Brain microvascular endothelial cell (primary cell): Measurements from ENCODE around the gene KHDRBS2.

Experiments
- DNase-seq: peaks from one replicate; pipeline ENCODE4 v3.0.0-alpha.2; 2020
- H3K27ac ChIP-seq: fragments of 250-450 bp; sonication (Bioruptor Pico); 2 replicates; pipeline ENCODE4 v1.5.1; 2020; ENCODE audit warnings: mild to moderate bottlenecking, moderate library complexity
- H3K27me3 ChIP-seq: fragments of 250-450 bp; sonication (Bioruptor Pico); replicated peaks from 2 replicates; pipeline ENCODE4 v1.5.1; 2020; ENCODE audit warnings: mild to moderate bottlenecking
- H3K36me3 ChIP-seq: fragments of 250-450 bp; sonication (Bioruptor Pico); replicated peaks from 2 replicates; pipeline ENCODE4 v1.5.1; 2020; ENCODE audit warnings: mild to moderate bottlenecking
- H3K4me3 ChIP-seq: 2 replicates; pipeline ENCODE4 v1.5.1; 2011; ENCODE audit warnings: low read depth, mild to moderate bottlenecking, control low read depth, low read length, moderate library complexity
- in situ Hi-C: cut with HindIII; loops from 2 replicates; pipeline ENCODE4 v1.10.0; 2017; ENCODE audit warnings: low sequenced_read_pairs, low pct_ligation_motif_present
- TF ChIP-seq, protein P1 (sequence below): IDR thresholded peaks from 2 replicates; pipeline ENCODE4 v1.5.1; 2011; ENCODE audit warnings: low read depth, mild to moderate bottlenecking, moderate library complexity, low read length, control low read depth, inconsistent platforms; ENCODE audit errors: missing control alignments

The KHDRBS2 gene

GRCh38 chr6:61675734-61676133 lies 610.3 kb downstream of the KHDRBS2 start:
- Histone ChIP-seq H3K27me3 (no peaks in the 10 kb centered on the region), H3K27ac (no peak overlapping the region), H3K4me3 (no peak overlapping the region), H3K36me3 (no peaks in the 10 kb centered on the region)
- in situ Hi-C loops = no loop called here
- DNase-seq = no peak
- TF ChIP-seq, protein P1, sequence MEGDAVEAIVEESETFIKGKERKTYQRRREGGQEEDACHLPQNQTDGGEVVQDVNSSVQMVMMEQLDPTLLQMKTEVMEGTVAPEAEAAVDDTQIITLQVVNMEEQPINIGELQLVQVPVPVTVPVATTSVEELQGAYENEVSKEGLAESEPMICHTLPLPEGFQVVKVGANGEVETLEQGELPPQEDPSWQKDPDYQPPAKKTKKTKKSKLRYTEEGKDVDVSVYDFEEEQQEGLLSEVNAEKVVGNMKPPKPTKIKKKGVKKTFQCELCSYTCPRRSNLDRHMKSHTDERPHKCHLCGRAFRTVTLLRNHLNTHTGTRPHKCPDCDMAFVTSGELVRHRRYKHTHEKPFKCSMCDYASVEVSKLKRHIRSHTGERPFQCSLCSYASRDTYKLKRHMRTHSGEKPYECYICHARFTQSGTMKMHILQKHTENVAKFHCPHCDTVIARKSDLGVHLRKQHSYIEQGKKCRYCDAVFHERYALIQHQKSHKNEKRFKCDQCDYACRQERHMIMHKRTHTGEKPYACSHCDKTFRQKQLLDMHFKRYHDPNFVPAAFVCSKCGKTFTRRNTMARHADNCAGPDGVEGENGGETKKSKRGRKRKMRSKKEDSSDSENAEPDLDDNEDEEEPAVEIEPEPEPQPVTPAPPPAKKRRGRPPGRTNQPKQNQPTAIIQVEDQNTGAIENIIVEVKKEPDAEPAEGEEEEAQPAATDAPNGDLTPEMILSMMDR = no peak

- no peak overlapping the region for H3K27ac ChIP-seq
- no peaks in the 10 kb centered on the region for H3K27me3 ChIP-seq
- H3K4me3 ChIP-seq = no peak overlapping the region
- TF ChIP-seq, protein P1 = no peak
- DNase-seq = no peak
- in situ Hi-C loops = no loop called here
- no peaks in the 10 kb centered on the region for H3K36me3 ChIP-seq
Observed at GRCh38 chr6:61649845-61650244, 636.2 kb downstream of the KHDRBS2 start.

GRCh38 chr6:61640463-61640862 lies 645.6 kb downstream of the KHDRBS2 start:
- no peak for DNase-seq

More at GRCh38 chr6:61640463-61640862, 645.6 kb downstream of the KHDRBS2 start:
- Histone ChIP-seq H3K36me3 (no peaks in the 10 kb centered on the region), H3K4me3 (no peak overlapping the region), H3K27ac (no peak overlapping the region), H3K27me3 (no peaks in the 10 kb centered on the region)
- TF ChIP-seq, protein P1 = no peak
- in situ Hi-C loops = no loop called here
